ENCODE results near the gene GPRC5B. TPM values are rescaled to one million over a fixed set of nuclear protein-coding genes. Genes with fewer than 3 reads are reported as not detected.

GPRC5B gene
- 10.9 and 48.9 TPM in 2 replicates for total RNA-seq

GRCh38 chr16:19884611-19885450, at the start of gene GPRC5B:
TSS of gene GPRC5B (minus strand) at chr16:19884848. CDS start at chr16:19872845, 12,003 bp downstream.

Other genes starting within 250 kb of the GPRC5B start
- gene KNOP1, start 166.6 kb downstream of the GPRC5B start, total RNA-seq = 8.4 and 10.2 TPM in 2 replicates
- gene IQCK, start 166.6 kb downstream of the GPRC5B start, total RNA-seq = 5.5 and 13.1 TPM in 2 replicates
- gene GPR139, start 189.0 kb upstream of the GPRC5B start, total RNA-seq = not detected in 2 replicates

All from bronchial smooth muscle cell (primary cell).